ENCODE data around the gene ERBB3.

- TF ChIP-seq YY1 (IDR thresholded peaks at IDR 0.05; ENCODE audit: insufficient read depth, insufficient read length) (no peak), ZNF274 (IDR thresholded peaks at IDR 0.05; ENCODE audit: low read depth, low read length) (no peak)
These were observed 50.9 kb downstream of the ERBB3 start for GRCh38 chr12:56130876-56131275.

Measured in NT2/D1 (cell line).